KOPT-K1 (cell line): ENCODE measurements around the gene OBSCN.

Experiments used
- H3K27ac ChIP-seq: fragments of 200-600 bp; sonication (generic); 2 replicates; pipeline ENCODE4 v1.5.1; 2016; ENCODE audit warnings: antibody characterized with exemption, mild to moderate bottlenecking, low read depth, low read length; ENCODE audit not compliant: poor library complexity, severe bottlenecking
- H3K36me3 ChIP-seq: fragments of 200-600 bp; sonication (generic); 2 replicates; pipeline ENCODE4 v1.5.1; 2017; ENCODE audit warnings: antibody characterized with exemption, mild to moderate bottlenecking, low read length, moderate library complexity; ENCODE audit not compliant: insufficient read depth
- H3K9me3 ChIP-seq: fragments of 200-600 bp; sonication (generic); 2 replicates; pipeline ENCODE4 v1.5.1; 2017; ENCODE audit warnings: antibody characterized with exemption, low read length, mild to moderate bottlenecking; ENCODE audit not compliant: insufficient read depth, poor library complexity, severe bottlenecking

OBSCN gene

DNA sequence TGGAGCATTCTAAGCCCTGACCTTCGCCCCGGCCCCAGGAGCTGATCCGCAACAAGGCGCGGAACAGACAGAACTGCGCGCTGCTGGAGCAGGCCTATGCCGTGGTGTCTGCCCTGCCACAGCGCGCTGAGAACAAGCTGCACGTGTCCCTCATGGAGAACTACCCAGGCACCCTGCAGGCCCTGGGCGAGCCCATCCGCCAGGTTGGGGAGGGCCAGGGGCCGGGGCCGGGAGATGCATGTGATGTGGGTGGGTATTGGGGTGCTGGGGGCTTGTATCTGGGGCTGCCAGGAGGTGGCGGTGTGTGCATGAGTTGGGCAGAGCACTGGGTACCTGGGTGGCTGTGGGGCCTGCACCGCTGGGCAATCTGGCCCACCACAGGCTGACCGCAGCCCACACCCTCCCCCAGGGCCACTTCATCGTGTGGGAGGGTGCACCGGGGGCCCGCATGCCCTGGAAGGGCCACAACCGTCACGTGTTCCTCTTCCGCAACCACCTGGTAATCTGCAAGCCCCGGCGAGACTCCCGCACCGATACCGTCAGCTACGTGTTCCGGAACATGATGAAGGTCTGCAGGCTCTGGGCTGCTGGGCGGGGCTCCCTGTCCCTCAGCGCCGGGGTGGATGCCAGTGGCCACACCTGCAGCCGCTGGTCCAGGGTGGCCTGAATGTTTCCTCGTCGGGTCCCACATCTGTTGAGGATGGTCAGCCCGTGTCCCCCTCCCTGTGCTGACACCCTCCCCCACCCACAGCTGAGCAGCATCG lies 133.0 kb downstream of the OBSCN start:
- Histone ChIP-seq H3K27ac (no peak overlapping the region), H3K9me3 (no peaks in the 10 kb centered on the region)

DNA sequence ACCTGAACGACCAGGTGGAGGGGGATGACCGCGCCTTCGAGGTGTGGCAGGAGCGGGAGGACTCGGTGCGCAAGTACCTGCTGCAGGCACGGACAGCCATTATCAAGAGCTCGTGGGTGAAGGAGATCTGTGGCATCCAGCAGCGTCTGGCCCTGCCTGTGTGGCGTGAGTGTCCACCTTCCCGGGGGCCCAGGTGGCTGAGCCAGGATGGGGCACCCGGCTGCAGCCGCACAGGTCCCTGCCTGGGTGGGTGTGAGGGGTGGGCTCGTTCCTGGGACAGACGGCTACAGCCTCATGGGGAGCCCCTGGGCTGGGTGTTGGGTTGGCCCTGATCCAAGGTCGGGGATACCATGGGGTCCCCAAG lies 133.6 kb downstream of the OBSCN start:
- Histone ChIP-seq H3K27ac (no peak overlapping the region), H3K36me3 (peaks cover 12% of the 10 kb centered on the region; the same call in 1 of the 2 replicates), H3K9me3 (no peaks in the 10 kb centered on the region)

More for the DNA sequence above, 133.0 kb downstream of the OBSCN start:
- H3K36me3 ChIP-seq: peaks cover 12% of the 10 kb centered on the region; the same call in 1 of the 2 replicates

GRCh38 chr1:228341814-228342626 lies 134.2 kb downstream of the OBSCN start:
- Histone ChIP-seq H3K9me3 (no peaks in the 10 kb centered on the region), H3K36me3 (peaks cover 12% of the 10 kb centered on the region; the same call in 1 of the 2 replicates), H3K27ac (no peak overlapping the region)

DNA sequence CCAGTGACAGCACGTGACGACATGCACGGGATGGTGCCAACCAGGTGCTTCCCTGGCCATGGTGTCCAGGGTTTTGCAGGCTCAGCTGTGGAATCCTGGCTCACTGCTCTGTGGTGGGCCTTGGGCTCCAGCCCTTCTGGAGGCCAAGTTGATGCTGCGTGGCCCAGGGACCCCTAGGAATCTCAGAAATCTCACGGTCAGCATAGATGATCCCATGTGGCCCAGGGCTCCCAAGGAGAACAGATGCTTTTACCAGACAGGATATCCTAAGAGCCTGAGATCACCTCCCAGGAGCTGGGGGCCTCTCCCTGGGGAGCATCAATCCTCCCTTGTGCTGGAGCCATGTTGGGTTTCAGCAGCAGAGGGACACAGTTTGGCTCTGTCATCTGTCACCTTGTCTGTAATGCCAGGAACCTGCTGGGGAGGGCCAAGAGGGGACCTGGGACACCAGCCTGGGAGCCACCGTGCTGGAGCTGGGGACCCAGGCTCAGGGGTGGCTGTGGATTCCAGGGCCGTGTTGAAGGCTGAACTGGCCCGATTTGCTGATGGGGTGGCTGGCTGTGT lies 134.9 kb downstream of the OBSCN start:
- no peak overlapping the region for H3K27ac ChIP-seq
- H3K36me3 ChIP-seq: peaks cover 12% of the 10 kb centered on the region; the same call in 1 of the 2 replicates
- H3K9me3 ChIP-seq: no peaks in the 10 kb centered on the region

DNA sequence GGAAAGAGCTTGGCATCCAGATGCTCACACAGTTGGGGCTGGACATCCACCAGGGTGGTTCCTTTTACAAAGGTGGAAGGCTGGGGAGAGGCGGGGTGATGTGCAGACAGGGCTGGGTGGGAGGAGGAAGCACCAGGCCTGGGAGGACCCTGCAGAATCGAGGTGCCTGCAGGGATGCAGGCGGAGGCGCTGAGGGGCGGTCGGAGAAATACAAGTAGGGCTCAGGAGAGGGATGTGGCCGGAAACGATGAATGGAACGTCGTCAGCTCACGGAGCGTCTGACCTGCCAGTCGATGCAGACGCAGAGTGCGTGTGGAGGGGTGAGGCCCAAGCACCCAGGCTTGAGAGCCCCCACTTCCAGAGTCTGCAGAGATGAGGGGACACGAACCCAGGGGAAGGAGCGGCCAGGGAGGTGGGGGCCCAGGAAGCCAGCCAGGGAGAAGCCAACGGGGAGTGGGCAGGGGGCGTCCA lies 135.4 kb downstream of the OBSCN start:
- peaks cover 12% of the 10 kb centered on the region; the same call in 1 of the 2 replicates for H3K36me3 ChIP-seq
- H3K27ac ChIP-seq: no peak overlapping the region
- no peaks in the 10 kb centered on the region for H3K9me3 ChIP-seq

- Histone ChIP-seq H3K36me3 (peaks cover 3% of the 10 kb centered on the region; the same call in 1 of the 2 replicates), H3K9me3 (no peaks in the 10 kb centered on the region), H3K27ac (no peak overlapping the region)
Measured at GRCh38 chr1:228344631-228345072, 136.8 kb downstream of the OBSCN start.

GRCh38 chr1:228345201-228345930 lies 137.5 kb downstream of the OBSCN start:
- Histone ChIP-seq H3K36me3 (no peaks in the 10 kb centered on the region; the same call in 1 of the 2 replicates), H3K27ac (no peak overlapping the region), H3K9me3 (no peaks in the 10 kb centered on the region)

- Histone ChIP-seq H3K27ac (no peak overlapping the region), H3K9me3 (no peaks in the 10 kb centered on the region), H3K36me3 (no peaks in the 10 kb centered on the region; the same call in 1 of the 2 replicates)
Measured at GRCh38 chr1:228346731-228347130, 138.9 kb downstream of the OBSCN start.

DNA sequence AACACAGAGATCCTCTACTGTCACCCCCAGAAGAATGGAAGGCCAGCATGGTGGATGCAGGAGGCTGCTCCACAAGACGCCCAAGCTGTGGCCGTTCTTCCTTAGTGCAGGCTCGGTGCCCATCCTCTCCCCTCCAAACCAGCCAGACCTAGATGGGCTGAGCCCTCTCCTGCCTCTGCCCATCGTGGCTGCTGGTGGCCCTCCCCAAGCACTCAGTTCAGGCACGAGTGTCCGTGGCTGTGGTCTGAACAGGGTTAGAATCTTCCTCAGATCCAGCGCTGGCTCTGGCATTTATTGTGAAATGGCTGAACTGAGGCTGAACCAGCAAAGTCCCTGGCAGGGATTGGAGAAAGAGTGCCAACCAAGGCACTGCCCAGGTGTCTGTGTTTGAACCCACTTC lies 139.3 kb downstream of the OBSCN start:
- Histone ChIP-seq H3K9me3 (no peaks in the 10 kb centered on the region), H3K36me3 (no peaks in the 10 kb centered on the region; the same call in 1 of the 2 replicates), H3K27ac (no peak overlapping the region)

GRCh38 chr1:228348708-228349467 lies 141.0 kb downstream of the OBSCN start:
- Histone ChIP-seq H3K27ac (no peak overlapping the region), H3K36me3 (no peaks in the 10 kb centered on the region), H3K9me3 (no peaks in the 10 kb centered on the region)

- no peaks in the 10 kb centered on the region for H3K36me3 ChIP-seq
- no peaks in the 10 kb centered on the region for H3K9me3 ChIP-seq
- H3K27ac ChIP-seq: no peak overlapping the region
Measured at GRCh38 chr1:228349701-228350171, 141.9 kb downstream of the OBSCN start.

- H3K27ac ChIP-seq: no peak overlapping the region
- H3K36me3 ChIP-seq: no peaks in the 10 kb centered on the region
- H3K9me3 ChIP-seq: no peaks in the 10 kb centered on the region
Measured at GRCh38 chr1:228350179-228350742, 142.4 kb downstream of the OBSCN start.

- Histone ChIP-seq H3K9me3 (no peaks in the 10 kb centered on the region), H3K27ac (no peak overlapping the region), H3K36me3 (no peaks in the 10 kb centered on the region)
Measured at GRCh38 chr1:228350831-228351781, 143.3 kb downstream of the OBSCN start.
